Measurements from ENCODE around the gene TIAM2. TPM values are rescaled to one million over a fixed set of nuclear protein-coding genes. Genes with fewer than 3 reads are reported as not detected.

The TIAM2 gene
- total RNA-seq, 1 donor from 2014 or later: 24.6 TPM

DNA sequence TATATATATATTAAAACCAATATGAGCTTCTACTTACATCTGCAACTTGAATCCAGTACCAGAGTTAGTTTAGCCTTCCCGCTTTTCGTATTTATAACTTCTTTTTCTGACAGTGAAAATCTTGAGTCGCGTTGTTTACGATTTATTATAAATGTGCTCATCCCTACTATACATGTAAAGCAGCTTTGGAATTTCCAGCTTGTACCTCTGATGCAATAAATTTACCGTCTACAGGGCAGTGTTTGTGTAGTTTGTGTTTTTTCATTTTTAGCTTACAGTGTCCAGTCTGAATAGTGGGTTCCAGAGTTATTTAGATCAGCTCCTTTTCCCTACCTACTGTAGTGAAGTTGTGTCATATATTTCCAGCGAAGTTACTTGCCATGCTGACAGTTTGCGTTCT, 66.3 kb downstream of the TIAM2 start:
- DNase-seq (ENCODE audit: low spot score): no peak

GRCh38 chr6:155062866-155063341, 67.8 kb downstream of the TIAM2 start:
- no peak for DNase-seq (ENCODE audit: low spot score)

DNA sequence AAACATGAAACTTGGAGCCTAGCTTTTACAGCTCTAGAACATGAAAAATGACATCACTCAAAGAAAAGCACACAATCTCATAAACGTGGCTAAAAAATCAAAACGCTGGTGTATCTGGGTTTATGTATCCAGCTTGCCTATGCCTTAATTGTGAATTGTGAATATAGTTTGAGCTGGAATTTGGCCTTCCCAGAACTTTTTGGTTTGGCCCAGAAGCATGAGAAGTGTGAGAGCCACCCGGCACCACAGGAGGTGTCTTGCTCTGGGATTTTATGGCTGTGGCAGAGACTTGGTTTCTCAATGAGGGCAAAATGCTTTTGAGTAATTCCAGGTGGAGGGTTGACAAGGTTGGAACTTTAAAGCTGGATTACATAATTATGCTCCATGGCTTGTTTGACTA, 69.2 kb downstream of the TIAM2 start:
- DNase-seq (ENCODE audit: low spot score): no peak

- no peak for DNase-seq (ENCODE audit: low spot score)
Observed at GRCh38 chr6:155066361-155066760, 71.2 kb downstream of the TIAM2 start.

GRCh38 chr6:155066921-155067680, 72.0 kb downstream of the TIAM2 start:
- DNase-seq (ENCODE audit: low spot score): no peak

GRCh38 chr6:155067956-155068615, 73.0 kb downstream of the TIAM2 start:
- DNase-seq (ENCODE audit: low spot score): no peak

- no peak for DNase-seq (ENCODE audit: low spot score)
Observed at GRCh38 chr6:155069543-155069942, 74.4 kb downstream of the TIAM2 start.

DNA sequence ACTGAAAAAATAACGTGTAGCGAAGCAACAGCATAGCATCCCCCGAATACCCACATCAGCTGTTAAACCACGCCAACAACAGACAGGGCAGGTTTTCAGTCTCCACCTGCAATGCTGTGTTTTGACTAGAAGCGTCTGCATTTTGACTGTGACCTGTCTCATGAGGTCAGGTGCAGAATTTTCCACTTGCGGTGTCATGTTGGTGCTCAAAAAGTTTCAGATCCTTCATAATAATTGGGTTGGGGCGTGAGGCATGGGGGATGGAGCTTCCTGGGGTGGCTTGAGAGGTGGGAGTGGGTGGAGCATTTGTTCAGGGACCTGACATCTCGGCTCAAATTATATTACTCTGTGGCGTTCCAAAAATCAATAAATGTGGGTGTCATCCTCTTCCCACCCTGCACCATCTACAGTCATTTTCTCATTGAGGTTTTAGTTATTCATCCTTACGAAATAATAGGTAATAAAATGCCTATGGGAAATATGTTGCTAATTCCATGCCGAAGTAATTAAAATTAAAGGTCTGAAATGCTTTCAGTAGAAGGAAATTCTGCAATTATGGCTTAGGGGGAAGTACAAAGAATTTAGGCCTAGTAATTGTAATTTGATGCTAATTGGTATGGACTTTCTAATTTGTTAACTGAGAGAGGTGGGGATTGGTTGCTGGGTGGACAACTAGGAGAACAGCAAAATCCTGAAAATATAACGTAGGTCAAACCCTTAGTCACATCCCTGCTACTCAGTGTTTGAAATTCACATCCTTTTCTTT, 81.0 kb downstream of the TIAM2 start:
- no peak for DNase-seq (ENCODE audit: low spot score)

GRCh38 chr6:155077331-155077730, 82.2 kb downstream of the TIAM2 start:
- DNase-seq (ENCODE audit: low spot score): no peak

- no peak for DNase-seq (ENCODE audit: low spot score)
Observed at GRCh38 chr6:155077784-155078183, 82.7 kb downstream of the TIAM2 start.

DNA sequence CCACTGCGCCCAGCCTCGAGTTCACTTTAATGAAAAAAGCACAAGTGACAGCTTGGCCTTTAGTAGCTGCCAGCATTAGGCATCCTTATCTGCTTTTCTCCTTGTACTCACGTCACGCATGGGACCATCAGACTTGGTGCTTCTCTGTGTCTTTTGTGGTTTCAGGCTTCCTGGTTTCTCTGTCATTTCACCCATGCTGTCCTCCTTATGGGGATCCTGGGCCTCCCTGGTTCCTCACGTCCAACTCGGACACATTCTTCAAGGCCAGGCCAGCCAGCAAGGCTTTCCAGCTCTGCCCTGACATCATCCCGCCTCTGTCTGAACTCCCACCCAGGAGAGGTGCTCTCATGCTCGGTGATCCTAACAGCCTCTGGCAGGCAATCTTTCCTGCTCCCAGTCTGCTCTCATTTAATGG, 83.2 kb downstream of the TIAM2 start:
- no peak for DNase-seq (ENCODE audit: low spot score)

DNA sequence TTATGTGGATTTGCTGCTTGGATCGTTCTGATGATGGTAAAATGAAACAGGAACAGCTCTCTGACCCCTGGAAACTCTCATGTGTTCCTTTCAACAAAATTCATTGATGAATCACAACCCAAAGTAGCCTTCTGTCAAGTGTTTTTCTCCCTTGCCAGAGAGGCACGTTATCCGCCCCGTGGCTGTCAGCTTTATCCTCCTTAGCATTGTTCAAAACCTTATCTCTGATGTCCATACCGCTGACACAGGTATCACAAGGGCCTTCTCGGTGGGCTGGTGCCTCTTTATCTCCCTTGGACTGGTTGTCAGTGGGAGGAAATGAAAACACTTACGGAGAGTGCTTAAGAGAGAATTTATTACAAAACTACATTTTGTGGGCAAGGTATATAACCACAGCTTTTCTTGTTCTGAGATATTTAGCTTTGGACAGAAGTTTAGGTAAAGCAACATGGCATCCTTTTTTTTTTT, 84.9 kb downstream of the TIAM2 start:
- DNase-seq (ENCODE audit: low spot score): no peak

GRCh38 chr6:155080881-155081845, 86.0 kb downstream of the TIAM2 start:
- no peak for DNase-seq (ENCODE audit: low spot score)

DNA sequence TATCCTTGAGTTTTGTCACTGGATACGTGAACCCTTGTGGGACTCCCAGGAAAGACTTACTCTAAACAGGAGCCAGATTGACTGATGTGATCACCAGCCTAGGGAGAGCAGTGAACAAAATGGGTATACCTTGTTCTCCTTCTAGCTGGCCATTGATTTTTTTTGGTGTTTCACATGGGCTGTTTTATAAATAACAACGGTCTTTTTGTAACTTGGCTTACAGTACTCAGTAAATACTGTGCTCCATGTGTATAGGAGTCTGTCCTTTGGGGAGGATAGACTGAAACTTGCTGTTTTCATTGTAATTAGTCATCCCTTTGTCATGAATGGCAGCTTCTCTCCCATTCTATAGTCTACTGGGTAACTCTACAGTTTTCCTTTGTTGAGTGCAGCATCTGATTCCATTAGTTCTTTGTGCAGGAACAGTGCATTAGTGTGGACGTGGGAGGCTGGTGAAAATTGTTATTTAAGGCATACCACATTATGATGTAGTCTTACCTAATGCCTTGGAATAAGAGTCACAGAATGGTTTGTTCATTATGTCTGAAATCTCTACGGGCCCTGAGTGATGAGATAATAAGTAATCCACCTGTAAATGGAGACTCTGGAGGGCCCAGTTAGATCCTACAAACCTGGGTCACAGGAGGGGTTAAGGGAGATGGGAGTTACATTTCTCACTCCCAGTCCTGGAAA, 89.5 kb downstream of the TIAM2 start:
- DNase-seq (ENCODE audit: low spot score): no peak

- DNase-seq (ENCODE audit: low spot score): peak; percentile 75
Observed at GRCh38 chr6:155085582-155086257, 90.6 kb downstream of the TIAM2 start.

DNA sequence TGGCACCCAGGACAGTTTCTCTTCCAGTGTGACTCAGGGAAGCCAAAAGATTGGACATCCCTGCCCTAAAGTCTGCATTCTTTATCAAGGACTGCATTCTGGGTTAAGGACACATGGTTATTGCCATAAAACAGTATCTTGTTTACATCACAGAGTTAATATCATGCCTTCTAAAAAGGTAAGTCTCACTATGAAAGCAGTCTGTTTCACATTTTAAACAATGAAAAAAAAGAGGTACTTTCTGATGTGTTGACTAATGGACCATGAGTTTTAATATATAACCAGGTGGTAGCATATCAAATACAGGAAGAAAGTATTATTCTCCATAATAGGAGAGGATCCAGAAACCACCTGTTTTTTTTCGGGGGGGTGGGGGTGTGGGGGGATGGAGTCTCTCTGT, 93.7 kb downstream of the TIAM2 start:
- DNase-seq (ENCODE audit: low spot score): no peak

DNA sequence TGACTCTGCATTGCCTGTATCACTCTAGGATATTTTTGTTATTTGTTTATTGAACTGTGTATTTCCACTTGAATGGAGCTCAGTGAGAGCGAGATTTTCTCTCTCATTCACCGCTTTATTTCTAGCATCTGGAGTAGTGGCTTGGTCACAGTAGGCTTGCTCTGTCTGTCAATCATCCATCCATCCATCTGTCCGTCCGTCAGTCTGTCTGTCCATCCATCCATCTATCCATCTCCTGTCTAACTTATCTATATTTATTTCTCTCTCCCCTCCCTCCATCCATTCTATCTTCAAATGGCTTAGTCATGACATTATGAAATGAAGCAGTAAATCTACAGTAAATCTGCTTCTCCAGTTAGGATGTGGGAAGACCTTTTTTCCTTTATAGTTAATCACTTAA, 94.6 kb downstream of the TIAM2 start:
- DNase-seq (ENCODE audit: low spot score): no peak

- DNase-seq (ENCODE audit: low spot score): no peak
Observed at GRCh38 chr6:155090166-155090565, 95.1 kb downstream of the TIAM2 start.

- no peak for DNase-seq (ENCODE audit: low spot score)
Observed at GRCh38 chr6:155091756-155092155, 96.6 kb downstream of the TIAM2 start.

DNA sequence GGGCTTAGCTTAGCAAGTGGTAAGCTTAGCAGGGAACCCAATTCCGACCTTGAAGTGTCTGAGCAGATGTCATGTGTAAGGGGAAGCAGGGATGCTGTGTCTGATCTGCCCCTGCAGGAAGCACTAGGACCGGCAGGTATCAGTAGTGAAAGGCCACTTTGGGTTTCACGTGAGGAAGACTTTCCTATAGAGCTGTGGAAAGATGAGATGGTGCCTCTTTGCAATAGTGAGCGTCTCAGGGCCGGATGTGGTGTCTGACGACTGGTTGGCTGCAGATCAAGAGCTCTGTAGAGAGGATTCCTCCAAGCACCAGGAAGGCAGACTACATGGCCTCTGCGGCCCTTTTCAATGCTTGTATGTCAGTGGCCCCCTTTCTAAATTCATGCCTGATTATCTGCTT, 98.3 kb downstream of the TIAM2 start:
- no peak for DNase-seq (ENCODE audit: low spot score)

Measured in mucosa of gallbladder (tissue), 1 donor.